Mucosa of descending colon (tissue), 3 donors: ENCODE measurements around the gene XRN1. TPM values are rescaled to one million over a fixed set of nuclear protein-coding genes. Genes with fewer than 3 reads are reported as not detected.
"Not testable (repeated sequence)": the region's sequence is repeated elsewhere in the genome, so short reads cannot be mapped to it uniquely, and the experiment has no call there.

ENCODE experiments used
- ATAC-seq: fragments of 200-7000 bp; cut with Tn5 transposase; one replicate; pipeline ENCODE4 v1.9.1; 2020; ENCODE audit warnings: mild to moderate bottlenecking, moderate library complexity
- DNase-seq, 3 donors: peaks; one replicate each; pipeline ENCODE4 v3.0.0-alpha.2; 2020
- H3K36me3 ChIP-seq: fragments of 200-600 bp; one replicate; pipeline ENCODE4 v1.8.0; 2021; ENCODE audit warnings: low read depth, mild to moderate bottlenecking
- H3K4me1 ChIP-seq: fragments of 200-600 bp; one replicate; pipeline ENCODE4 v1.8.0; 2021; ENCODE audit warnings: low read depth, mild to moderate bottlenecking
- H3K4me3 ChIP-seq: fragments of 200-600 bp; one replicate; pipeline ENCODE4 v1.8.0; 2021; ENCODE audit warnings: mild to moderate bottlenecking
- H3K9me3 ChIP-seq: fragments of 200-600 bp; one replicate; pipeline ENCODE4 v1.8.0; 2021; ENCODE audit warnings: mild to moderate bottlenecking
- intact Hi-C, 2 donors: fragments of 100-400 bp; cut with DNase I in 1 of 2; cut with micrococcal nuclease in 1 of 2; formaldehyde crosslinking; loops; one replicate each; pipeline versions ENCODE4 v1.11.0 to v1.11.1; 2022; cut with DNase I, micrococcal nuclease
- total RNA-seq, 3 donors: library from RNA; stranded (reverse); fragmentation: NEBNext Ultra II Directional in 2 of 3; extraction: Animal tissue kit (Norgen Biotek cat#: 25700) in 2 of 3; gene quantifications; one replicate each; pipeline versions ENCODE4 v1.2.1 to v1.2.4, GENCODE V29; 2021 to 2023
- TF ChIP-seq, protein P1 (sequence below): fragments of 200-600 bp; IDR thresholded peaks from one replicate; pipeline ENCODE4 v1.8.0; 2022; ENCODE audit warnings: antibody characterized with exemption, mild to moderate bottlenecking
- donor health status: DM: no; HTN: no; CAD: no; lungs with moderate emphysema.
- donor health status: DM: no; HTN: no; CAD: no.
- donor health status: DM: no; HTN: yes; CAD: no.

XRN1 gene
- total RNA-seq, 3 donors from 2014 or later, result 57.3 to 60.7 (median 59.4) TPM

- TF ChIP-seq, protein P1, sequence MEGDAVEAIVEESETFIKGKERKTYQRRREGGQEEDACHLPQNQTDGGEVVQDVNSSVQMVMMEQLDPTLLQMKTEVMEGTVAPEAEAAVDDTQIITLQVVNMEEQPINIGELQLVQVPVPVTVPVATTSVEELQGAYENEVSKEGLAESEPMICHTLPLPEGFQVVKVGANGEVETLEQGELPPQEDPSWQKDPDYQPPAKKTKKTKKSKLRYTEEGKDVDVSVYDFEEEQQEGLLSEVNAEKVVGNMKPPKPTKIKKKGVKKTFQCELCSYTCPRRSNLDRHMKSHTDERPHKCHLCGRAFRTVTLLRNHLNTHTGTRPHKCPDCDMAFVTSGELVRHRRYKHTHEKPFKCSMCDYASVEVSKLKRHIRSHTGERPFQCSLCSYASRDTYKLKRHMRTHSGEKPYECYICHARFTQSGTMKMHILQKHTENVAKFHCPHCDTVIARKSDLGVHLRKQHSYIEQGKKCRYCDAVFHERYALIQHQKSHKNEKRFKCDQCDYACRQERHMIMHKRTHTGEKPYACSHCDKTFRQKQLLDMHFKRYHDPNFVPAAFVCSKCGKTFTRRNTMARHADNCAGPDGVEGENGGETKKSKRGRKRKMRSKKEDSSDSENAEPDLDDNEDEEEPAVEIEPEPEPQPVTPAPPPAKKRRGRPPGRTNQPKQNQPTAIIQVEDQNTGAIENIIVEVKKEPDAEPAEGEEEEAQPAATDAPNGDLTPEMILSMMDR, result no peak
- no peaks in the 10 kb centered on the region for H3K9me3 ChIP-seq
- ATAC-seq (no peak), DNase-seq (no peak)
- H3K36me3 ChIP-seq, result no peaks in the 10 kb centered on the region
- intact Hi-C loops, result no loop called here
- H3K4me1 ChIP-seq, result peaks cover 13% of the 10 kb centered on the region
- H3K4me3 ChIP-seq, result no peak overlapping the region
Observed at GRCh38 chr3:142444343-142444742, 3.5 kb downstream of the XRN1 start.

DNA sequence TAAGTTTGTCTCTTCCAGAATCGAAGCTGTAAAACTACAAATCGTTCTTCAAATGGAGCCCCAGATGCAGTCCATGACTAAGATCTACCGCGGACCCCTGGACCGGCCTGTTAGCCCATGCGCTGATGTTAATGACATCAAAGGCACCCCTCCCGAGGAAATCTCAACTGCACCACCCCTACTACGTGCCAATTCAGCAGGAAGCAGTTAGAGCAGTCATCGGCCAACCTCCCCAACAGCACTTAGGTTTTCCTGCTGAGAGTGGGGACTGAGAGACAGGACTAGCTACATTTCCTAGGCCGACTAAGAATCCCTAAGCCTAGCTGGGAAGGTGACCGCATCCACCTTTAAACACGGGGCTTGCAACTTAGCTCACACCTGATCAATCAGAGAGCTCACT, 4.8 kb downstream of the XRN1 start:
- H3K4me3 ChIP-seq, H3K9me3 ChIP-seq, ATAC-seq, intact Hi-C loops, DNase-seq, H3K36me3 ChIP-seq: not testable (repeated sequence)
- peaks cover 13% of the 10 kb centered on the region for H3K4me1 ChIP-seq

- DNase-seq, ATAC-seq, intact Hi-C loops, H3K4me3 ChIP-seq, H3K9me3 ChIP-seq, H3K4me1 ChIP-seq, H3K36me3 ChIP-seq: not testable (repeated sequence)
Observed at GRCh38 chr3:142439499-142440220, 8.2 kb downstream of the XRN1 start.

DNA sequence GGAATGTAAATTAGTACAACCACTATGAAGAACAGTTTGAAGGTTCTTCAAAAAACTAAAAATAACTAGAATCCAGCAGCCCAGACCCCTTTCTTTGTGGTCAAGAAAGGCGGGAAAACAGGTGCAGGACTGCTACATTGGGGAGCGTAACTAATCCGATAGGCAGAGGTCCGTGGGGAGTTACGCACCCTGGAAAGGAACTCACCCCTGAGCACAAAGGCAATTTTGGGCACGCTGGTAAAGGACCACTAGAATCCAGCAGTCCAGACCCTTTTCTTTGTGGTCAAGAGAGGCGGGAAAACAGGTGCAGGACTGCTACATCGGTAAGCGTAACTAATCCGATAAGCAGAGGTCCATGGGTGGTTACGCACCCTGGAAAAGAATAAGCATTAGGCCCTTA, 9.7 kb downstream of the XRN1 start:
- H3K36me3 ChIP-seq, intact Hi-C loops, H3K4me1 ChIP-seq, H3K4me3 ChIP-seq, DNase-seq, ATAC-seq, H3K9me3 ChIP-seq: not testable (repeated sequence)

- TF ChIP-seq, protein P1, result no peak
- H3K4me1 ChIP-seq, result no peaks in the 10 kb centered on the region
- ATAC-seq (no peak), DNase-seq (no peak)
- intact Hi-C loops, result no loop called here
- H3K9me3 ChIP-seq, result no peaks in the 10 kb centered on the region
- no peaks in the 10 kb centered on the region for H3K36me3 ChIP-seq
- H3K4me3 ChIP-seq, result no peak overlapping the region
Observed at GRCh38 chr3:142436951-142437585, 10.8 kb downstream of the XRN1 start.

DNA sequence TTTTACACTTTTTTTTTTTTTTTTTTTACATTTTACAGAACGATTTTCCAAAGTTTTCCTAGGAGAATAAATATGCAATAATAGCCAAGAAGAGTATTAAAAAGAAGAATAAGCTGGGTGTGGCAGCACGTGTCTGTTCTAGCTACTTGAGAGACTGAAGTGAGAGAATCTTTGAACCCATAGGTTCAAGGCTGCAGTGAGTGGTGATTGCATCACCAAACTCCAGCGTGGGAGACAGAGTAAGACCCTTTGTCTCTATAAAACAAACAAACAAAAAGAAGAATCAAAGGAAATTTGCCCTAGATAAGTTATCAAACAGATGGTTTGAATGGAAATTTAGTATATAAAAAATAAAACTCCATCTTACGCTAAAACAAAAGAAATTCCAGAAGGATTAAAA, 13.3 kb downstream of the XRN1 start:
- Histone ChIP-seq H3K4me1 (no peaks in the 10 kb centered on the region), H3K36me3 (no peaks in the 10 kb centered on the region), H3K4me3 (no peak overlapping the region), H3K9me3 (no peaks in the 10 kb centered on the region)
- TF ChIP-seq, protein P1, result no peak
- no peak for DNase-seq
- no peak for ATAC-seq
- intact Hi-C loops, result no loop called here

- intact Hi-C loops, result no loop called here
- ATAC-seq (no peak), DNase-seq (no peak)
- H3K4me3 ChIP-seq, result no peak overlapping the region
- no peaks in the 10 kb centered on the region for H3K9me3 ChIP-seq
- H3K36me3 ChIP-seq, result no peaks in the 10 kb centered on the region
- H3K4me1 ChIP-seq, result no peaks in the 10 kb centered on the region
- TF ChIP-seq, protein P1, result no peak
Observed at GRCh38 chr3:142433110-142433509, 14.7 kb downstream of the XRN1 start.
